ENCODE results near the gene ADCY3.

Gene ADCY3

GRCh38 chr2:24903161-24904103 lies 16.6 kb downstream of the ADCY3 start:
- no peak overlapping the region for H3K27ac ChIP-seq

GRCh38 chr2:24899361-24899910 lies 20.6 kb downstream of the ADCY3 start:
- H3K27ac ChIP-seq, result no peak overlapping the region
- no peak for TF ChIP-seq CTCF (conservative IDR thresholded peaks at IDR 0.05)
- no peak for TF ChIP-seq ZFX (IDR thresholded peaks at IDR 0.05)

More at GRCh38 chr2:24903161-24904103, 16.6 kb downstream of the ADCY3 start:
- no peak for TF ChIP-seq ZFX (IDR thresholded peaks at IDR 0.05)
- TF ChIP-seq CTCF (conservative IDR thresholded peaks at IDR 0.05), result no peak

GRCh38 chr2:24898122-24899109 lies 21.6 kb downstream of the ADCY3 start:
- no peak overlapping the region for H3K27ac ChIP-seq
- TF ChIP-seq CTCF (conservative IDR thresholded peaks at IDR 0.05), result no peak
- TF ChIP-seq ZFX (IDR thresholded peaks at IDR 0.05), result no peak

- TF ChIP-seq CTCF (conservative IDR thresholded peaks at IDR 0.05) (no peak), ZFX (IDR thresholded peaks at IDR 0.05) (no peak)
- no peak overlapping the region for H3K27ac ChIP-seq
Observed at GRCh38 chr2:24894750-24895149, 25.3 kb downstream of the ADCY3 start.

- TF ChIP-seq CTCF (conservative IDR thresholded peaks at IDR 0.05) (no peak), ZFX (IDR thresholded peaks at IDR 0.05) (no peak)
- H3K27ac ChIP-seq, result no peak overlapping the region
Observed at GRCh38 chr2:24893934-24894333, 26.1 kb downstream of the ADCY3 start.

- TF ChIP-seq ZFX (IDR thresholded peaks at IDR 0.05) (no peak), CTCF (conservative IDR thresholded peaks at IDR 0.05) (no peak)
- no peak overlapping the region for H3K27ac ChIP-seq
Observed at GRCh38 chr2:24892928-24893327, 27.1 kb downstream of the ADCY3 start.

Measured in C4-2B (cell line).